ENCODE results near the gene PNMA8B.

DNA sequence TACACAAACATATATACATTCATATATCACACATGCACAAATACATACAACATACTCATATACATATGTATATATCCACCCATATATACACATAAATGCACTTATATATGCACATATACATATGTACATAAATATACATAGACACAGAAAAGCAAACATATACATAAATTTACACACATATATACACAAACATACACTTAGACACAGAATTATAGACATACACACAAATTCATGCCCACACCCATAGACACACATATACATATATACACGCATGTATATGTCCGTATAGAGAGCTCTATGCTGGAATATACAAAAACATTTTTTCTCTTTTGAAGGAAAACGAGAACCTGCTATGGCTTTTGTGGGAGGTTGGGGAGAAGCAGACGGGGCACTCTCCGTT is 44.9 kb downstream of the PNMA8B start:
- TF ChIP-seq, protein P1, sequence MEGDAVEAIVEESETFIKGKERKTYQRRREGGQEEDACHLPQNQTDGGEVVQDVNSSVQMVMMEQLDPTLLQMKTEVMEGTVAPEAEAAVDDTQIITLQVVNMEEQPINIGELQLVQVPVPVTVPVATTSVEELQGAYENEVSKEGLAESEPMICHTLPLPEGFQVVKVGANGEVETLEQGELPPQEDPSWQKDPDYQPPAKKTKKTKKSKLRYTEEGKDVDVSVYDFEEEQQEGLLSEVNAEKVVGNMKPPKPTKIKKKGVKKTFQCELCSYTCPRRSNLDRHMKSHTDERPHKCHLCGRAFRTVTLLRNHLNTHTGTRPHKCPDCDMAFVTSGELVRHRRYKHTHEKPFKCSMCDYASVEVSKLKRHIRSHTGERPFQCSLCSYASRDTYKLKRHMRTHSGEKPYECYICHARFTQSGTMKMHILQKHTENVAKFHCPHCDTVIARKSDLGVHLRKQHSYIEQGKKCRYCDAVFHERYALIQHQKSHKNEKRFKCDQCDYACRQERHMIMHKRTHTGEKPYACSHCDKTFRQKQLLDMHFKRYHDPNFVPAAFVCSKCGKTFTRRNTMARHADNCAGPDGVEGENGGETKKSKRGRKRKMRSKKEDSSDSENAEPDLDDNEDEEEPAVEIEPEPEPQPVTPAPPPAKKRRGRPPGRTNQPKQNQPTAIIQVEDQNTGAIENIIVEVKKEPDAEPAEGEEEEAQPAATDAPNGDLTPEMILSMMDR (IDR thresholded peaks at IDR 0.05; ENCODE audit: extremely low read depth in 1 of 2, insufficient read depth in 1 of 2, low read depth in 1 of 2, low read length in 2 of 2), result no peak
- TF ChIP-seq, protein P2, sequence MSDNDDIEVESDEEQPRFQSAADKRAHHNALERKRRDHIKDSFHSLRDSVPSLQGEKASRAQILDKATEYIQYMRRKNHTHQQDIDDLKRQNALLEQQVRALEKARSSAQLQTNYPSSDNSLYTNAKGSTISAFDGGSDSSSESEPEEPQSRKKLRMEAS (IDR thresholded peaks at IDR 0.05; ENCODE audit: insufficient read depth, insufficient read length), result no peak
- TF ChIP-seq POLR2A (IDR thresholded peaks at IDR 0.05; ENCODE audit: low read depth, low read length) (no peak), POLR2AphosphoS5 (IDR thresholded peaks at IDR 0.05; ENCODE audit: insufficient read depth, low read depth, low read length) (no peak), FOS (IDR thresholded peaks at IDR 0.05; ENCODE audit: borderline replicate concordance, insufficient read depth, low read length) (no peak), EZH2 (IDR thresholded peaks at IDR 0.05; ENCODE audit: borderline replicate concordance, low read depth, low read length, severe bottlenecking) (no peak), MYC (IDR thresholded peaks at IDR 0.05; ENCODE audit: low read depth, low read length) (no peak), GATA2 (IDR thresholded peaks at IDR 0.05; ENCODE audit: insufficient read depth, insufficient read length, low read depth, low read length) (no peak)

Measured in endothelial cell of umbilical vein (primary cell).